ENCODE measurements around the gene FNTB.

Gene FNTB

GRCh38 chr14:65095633-65096205 lies 109.0 kb downstream of the FNTB start:
- DNase-seq, result no peak

GRCh38 chr14:65096323-65097089 lies 109.8 kb downstream of the FNTB start:
- DNase-seq, result no peak

GRCh38 chr14:65098586-65098985 lies 111.9 kb downstream of the FNTB start:
- DNase-seq, result peak; percentile 86

GRCh38 chr14:65100922-65101541 lies 114.3 kb downstream of the FNTB start:
- peak; percentile 45 for DNase-seq

- no peak for DNase-seq
Observed at GRCh38 chr14:65101631-65102440, 115.1 kb downstream of the FNTB start.

GRCh38 chr14:65102441-65103149 lies 115.9 kb downstream of the FNTB start, which contains the start of gene MAX:
TSS of gene MAX (minus strand) at chr14:65102517. CDS start at chr14:65102339, 178 bp downstream.
- DNase-seq, result peak; percentile 98

- DNase-seq, result no peak
Observed at GRCh38 chr14:65103150-65103760, 116.6 kb downstream of the FNTB start.

GRCh38 chr14:65104791-65105190 lies 118.1 kb downstream of the FNTB start:
- no peak for DNase-seq

GRCh38 chr14:65106316-65106715 lies 119.6 kb downstream of the FNTB start:
- no peak for DNase-seq

- no peak for DNase-seq
Observed at GRCh38 chr14:65106736-65107135, 120.0 kb downstream of the FNTB start.

- DNase-seq, result no peak
Observed at GRCh38 chr14:65107200-65107599, 120.5 kb downstream of the FNTB start.

GRCh38 chr14:65109357-65109756 lies 122.7 kb downstream of the FNTB start:
- no peak for DNase-seq

- DNase-seq, result no peak
Observed at GRCh38 chr14:65110525-65110924, 123.8 kb downstream of the FNTB start.
